ENCODE results near the gene EEPD1. TPM values are rescaled to one million over a fixed set of nuclear protein-coding genes. Genes with fewer than 3 reads are reported as not detected.
"Not testable (repeated sequence)": the region's sequence is repeated elsewhere in the genome, so short reads cannot be mapped to it uniquely, and the experiment has no call there.

Gene EEPD1
- total RNA-seq, 2 donors from 2014 or later: 8.2 to 10.0 TPM

DNA sequence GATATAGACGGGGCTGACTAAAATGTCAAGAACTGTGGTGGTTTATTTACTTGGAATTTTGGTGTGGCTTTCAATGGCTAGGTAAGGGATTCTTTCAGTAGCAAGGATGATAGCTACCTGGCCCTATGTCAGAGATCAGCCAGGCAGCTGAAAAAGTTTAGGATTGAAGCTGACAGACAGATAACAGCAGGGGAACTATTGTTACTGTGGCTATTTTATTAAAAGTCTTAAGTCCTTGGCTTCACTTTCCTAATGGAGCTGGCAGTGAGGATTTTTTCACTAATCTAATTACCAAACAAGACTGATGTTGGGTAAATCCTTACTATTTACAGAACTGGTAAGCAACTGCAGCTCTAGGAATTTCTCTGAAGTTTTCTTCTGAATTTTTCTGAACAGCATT is 164.2 kb downstream of the EEPD1 start:
- no peaks in the 10 kb centered on the region for H3K27me3 ChIP-seq
- H3K27ac ChIP-seq: no peak overlapping the region
- no peaks in the 10 kb centered on the region for H3K36me3 ChIP-seq
- H3K9me3 ChIP-seq: no peaks in the 10 kb centered on the region
- no peaks in the 10 kb centered on the region for H3K4me1 ChIP-seq
- no peak overlapping the region for H3K4me3 ChIP-seq
- TF ChIP-seq, protein P1, sequence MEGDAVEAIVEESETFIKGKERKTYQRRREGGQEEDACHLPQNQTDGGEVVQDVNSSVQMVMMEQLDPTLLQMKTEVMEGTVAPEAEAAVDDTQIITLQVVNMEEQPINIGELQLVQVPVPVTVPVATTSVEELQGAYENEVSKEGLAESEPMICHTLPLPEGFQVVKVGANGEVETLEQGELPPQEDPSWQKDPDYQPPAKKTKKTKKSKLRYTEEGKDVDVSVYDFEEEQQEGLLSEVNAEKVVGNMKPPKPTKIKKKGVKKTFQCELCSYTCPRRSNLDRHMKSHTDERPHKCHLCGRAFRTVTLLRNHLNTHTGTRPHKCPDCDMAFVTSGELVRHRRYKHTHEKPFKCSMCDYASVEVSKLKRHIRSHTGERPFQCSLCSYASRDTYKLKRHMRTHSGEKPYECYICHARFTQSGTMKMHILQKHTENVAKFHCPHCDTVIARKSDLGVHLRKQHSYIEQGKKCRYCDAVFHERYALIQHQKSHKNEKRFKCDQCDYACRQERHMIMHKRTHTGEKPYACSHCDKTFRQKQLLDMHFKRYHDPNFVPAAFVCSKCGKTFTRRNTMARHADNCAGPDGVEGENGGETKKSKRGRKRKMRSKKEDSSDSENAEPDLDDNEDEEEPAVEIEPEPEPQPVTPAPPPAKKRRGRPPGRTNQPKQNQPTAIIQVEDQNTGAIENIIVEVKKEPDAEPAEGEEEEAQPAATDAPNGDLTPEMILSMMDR (IDR thresholded peaks at IDR 0.05): no peak
- no peak for DNase-seq
- intact Hi-C loops (cut with DNase I): loop anchor here (10.0 kb wide), 1 partner anchor 612 kb away; no protein-coding TSS in a partner anchor
- H3K9ac ChIP-seq (ENCODE audit: low read depth in 2 of 2, low read length in 2 of 2): no peak overlapping the region

DNA sequence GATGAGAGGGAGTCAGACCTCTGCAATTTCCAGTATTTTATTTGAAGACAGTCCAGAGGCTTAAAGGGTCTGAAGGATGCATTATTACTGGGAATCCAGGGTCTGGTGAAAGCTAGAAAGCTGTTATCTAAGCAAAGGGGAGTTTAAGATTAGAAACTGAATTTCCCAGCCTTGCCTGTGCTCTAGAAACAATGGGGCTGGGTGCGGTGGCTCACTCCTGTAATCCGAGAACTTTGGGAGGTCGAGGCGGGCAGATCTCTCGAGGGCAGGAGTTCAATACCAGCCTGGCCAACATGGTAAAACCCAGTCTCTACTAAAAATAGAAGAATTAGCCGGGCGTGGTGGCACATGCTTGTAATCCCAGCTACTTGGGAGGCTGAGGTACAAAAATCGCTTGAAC is 165.1 kb downstream of the EEPD1 start:
- H3K4me1 ChIP-seq: no peaks in the 10 kb centered on the region
- H3K9ac ChIP-seq (ENCODE audit: low read depth in 2 of 2, low read length in 2 of 2): no peak overlapping the region
- no peaks in the 10 kb centered on the region for H3K27me3 ChIP-seq
- no peak for DNase-seq
- H3K27ac ChIP-seq: no peak overlapping the region
- intact Hi-C loops (cut with DNase I): loop anchor here (2.0 to 10.0 kb wide), 2 partner anchors 331 to 613 kb away; no protein-coding TSS in a partner anchor
- no peaks in the 10 kb centered on the region for H3K36me3 ChIP-seq
- no peaks in the 10 kb centered on the region for H3K9me3 ChIP-seq
- TF ChIP-seq, protein P1 (IDR thresholded peaks at IDR 0.05): no peak
- no peak overlapping the region for H3K4me3 ChIP-seq

DNA sequence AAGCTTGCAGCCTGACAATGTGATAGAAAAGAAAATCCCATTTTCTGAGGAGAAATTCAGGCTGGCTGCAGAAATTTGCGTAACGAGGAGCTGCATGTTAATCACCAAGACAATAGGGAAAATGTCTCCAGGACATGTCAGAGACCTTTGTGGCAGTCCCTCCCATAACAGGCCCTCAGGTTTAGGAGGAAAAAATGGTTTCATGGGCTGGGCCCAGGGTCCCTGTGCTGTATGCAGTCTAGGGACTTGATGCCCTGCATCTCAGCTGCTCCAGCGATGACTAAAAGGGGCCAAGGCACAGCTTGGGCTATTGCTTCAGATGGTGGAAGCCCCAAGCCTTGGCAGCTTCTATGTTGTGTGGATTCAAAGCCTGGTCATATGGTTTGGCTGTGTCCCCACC is 168.2 kb downstream of the EEPD1 start:
- H3K4me3 ChIP-seq; DNase-seq; H3K27ac ChIP-seq; H3K9me3 ChIP-seq; H3K36me3 ChIP-seq; H3K4me1 ChIP-seq; intact Hi-C loops (cut with DNase I); H3K9ac ChIP-seq (ENCODE audit: low read depth in 2 of 2, low read length in 2 of 2); H3K27me3 ChIP-seq: not testable (repeated sequence)

DNA sequence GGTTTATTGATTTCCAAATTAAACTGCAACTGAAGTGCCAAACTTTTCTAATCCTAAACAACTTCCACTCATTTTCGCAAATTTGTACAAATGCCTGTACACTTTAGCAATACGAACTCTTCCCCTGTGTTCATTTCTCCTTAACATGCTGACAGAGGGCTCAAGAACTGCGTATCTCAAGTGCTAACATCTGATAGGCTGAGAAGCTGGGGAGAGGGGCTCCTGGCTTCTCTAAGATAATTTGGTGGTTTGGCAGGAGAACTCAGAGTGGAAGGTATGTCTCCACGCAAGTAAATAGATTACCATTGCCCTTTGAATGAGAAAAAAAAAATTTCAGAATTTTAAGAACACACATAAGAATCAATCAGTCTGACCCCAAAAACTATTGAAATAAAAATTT is 183.3 kb downstream of the EEPD1 start:
- Histone ChIP-seq H3K9ac (ENCODE audit: low read depth in 2 of 2, low read length in 2 of 2) (no peak overlapping the region), H3K27me3 (no peaks in the 10 kb centered on the region), H3K4me1 (no peaks in the 10 kb centered on the region), H3K27ac (no peak overlapping the region), H3K36me3 (no peaks in the 10 kb centered on the region), H3K4me3 (no peak overlapping the region), H3K9me3 (no peaks in the 10 kb centered on the region)
- intact Hi-C loops (cut with DNase I): no loop called here
- no peak for DNase-seq
- TF ChIP-seq, protein P1 (IDR thresholded peaks at IDR 0.05): no peak

DNA sequence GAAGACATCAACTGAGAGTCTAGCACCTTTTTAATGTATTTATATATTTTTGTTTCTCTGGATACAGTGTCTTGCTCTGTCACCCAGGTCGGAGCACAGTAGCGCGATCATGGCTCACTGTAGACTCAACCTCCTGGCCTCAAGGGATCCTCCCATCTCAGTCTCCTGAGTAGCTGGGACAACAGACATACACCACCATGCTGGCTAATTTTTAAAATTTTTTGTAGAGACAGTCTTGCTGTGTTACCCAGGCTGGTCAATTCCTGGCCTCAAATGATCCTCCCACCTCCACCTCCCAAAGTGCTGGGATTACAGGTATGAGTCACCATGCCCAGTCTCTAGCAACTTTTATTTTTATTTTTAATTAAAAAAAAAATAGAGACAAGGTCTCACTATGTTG is 185.2 kb downstream of the EEPD1 start:
- TF ChIP-seq, protein P1 (IDR thresholded peaks at IDR 0.05): no peak
- Histone ChIP-seq H3K36me3 (no peaks in the 10 kb centered on the region), H3K4me3 (no peak overlapping the region), H3K27me3 (no peaks in the 10 kb centered on the region), H3K4me1 (no peaks in the 10 kb centered on the region), H3K9me3 (no peaks in the 10 kb centered on the region), H3K27ac (no peak overlapping the region), H3K9ac (ENCODE audit: low read depth in 2 of 2, low read length in 2 of 2) (no peak overlapping the region)
- intact Hi-C loops (cut with DNase I): no loop called here
- DNase-seq: no peak

DNA sequence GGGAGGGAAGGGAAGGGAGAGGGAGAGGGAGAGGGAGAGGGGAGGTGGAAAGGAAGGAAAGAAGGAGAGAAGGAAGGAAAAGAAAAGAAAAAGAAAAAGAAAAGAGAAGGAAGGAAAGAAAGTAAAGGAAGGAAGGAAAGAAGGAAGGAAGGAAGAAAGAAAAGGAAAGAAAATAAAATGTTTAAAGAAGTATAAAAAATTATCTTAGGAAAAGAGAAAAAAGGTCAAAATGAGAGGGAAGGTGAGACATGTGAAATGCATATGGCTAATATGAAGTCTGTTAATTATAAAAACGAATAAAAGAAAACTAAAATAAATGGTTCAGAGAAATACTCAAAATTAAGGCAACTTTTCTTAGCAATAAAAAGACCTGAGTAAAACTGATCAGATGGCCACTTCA is 190.5 kb downstream of the EEPD1 start:
- H3K9me3 ChIP-seq: no peaks in the 10 kb centered on the region
- H3K27me3 ChIP-seq: no peaks in the 10 kb centered on the region
- no peak overlapping the region for H3K4me3 ChIP-seq
- TF ChIP-seq, protein P1 (IDR thresholded peaks at IDR 0.05): no peak
- intact Hi-C loops (cut with DNase I): no loop called here
- H3K4me1 ChIP-seq: no peaks in the 10 kb centered on the region
- no peaks in the 10 kb centered on the region for H3K36me3 ChIP-seq
- no peak for DNase-seq
- H3K9ac ChIP-seq (ENCODE audit: low read depth in 2 of 2, low read length in 2 of 2): no peak overlapping the region
- no peak overlapping the region for H3K27ac ChIP-seq
